Stimulated activated CD4-positive, alpha-beta T cell treated with anti-CD3 and anti-CD28 coated beads, Interleukin-12 subunit alpha, Interleukin-12 subunit beta, amount 100 ng/mL, for 48 hours (primary cell): ENCODE results near the gene BORCS6.
A peak's percentile ranks its signal among the peaks of the same experiment; 100 is the strongest.

Source experiments
- DNase-seq, 3 donors: peaks; one replicate each; pipeline ENCODE4 v3.0.0-alpha.2; 2020; ENCODE audit warnings: low read depth in 2 of 3, low spot score in 1 of 3

Gene BORCS6

DNA sequence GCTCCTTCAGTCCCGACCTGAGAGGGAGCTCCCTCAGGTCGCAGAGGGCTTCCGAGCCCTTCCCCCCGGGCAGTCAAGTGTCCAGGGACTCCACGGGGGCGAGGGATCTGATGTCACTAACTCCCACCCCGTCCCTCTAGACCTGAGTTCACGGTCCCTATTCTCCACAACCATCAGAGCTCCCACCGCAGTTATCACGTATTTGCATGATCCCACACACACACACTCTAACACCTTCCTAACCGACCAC is 34.1 kb downstream of the BORCS6 start:
- no peak for DNase-seq

DNA sequence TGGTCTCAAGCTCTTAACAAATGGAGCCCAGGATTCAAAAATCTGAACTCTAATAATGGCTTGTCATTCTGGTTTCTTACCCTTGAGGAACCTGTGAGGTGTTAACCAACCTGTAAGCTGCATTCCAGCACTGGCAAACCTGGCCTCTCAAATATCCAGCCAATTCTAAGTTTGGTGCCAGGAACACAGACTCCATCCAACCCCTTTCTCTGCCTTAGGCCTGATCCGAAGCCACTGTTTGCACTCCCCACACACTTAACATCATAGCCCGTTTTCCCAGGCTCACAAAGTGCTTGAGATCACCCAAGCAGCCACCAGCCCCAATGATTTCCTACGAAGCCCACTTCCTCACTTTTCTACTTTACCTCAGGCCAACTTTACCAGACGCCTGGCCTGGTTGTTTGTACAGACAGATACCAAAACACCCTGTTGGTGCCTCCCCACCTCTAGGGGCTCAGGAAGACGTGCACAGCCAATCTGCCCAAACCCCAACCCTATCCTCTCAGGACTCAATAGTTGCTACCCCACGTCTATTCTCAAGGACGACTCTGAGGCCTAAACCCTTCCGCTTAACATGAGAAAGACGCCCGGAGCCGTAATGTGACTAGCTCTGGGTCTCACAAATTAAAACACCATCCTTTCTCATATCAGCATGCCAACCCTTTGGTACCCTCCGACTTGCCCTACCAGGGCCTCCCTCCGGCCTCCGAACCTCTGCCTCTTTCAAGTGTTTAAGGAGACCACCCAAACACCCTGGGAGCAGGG is 34.6 kb downstream of the BORCS6 start:
- no peak for DNase-seq

DNA sequence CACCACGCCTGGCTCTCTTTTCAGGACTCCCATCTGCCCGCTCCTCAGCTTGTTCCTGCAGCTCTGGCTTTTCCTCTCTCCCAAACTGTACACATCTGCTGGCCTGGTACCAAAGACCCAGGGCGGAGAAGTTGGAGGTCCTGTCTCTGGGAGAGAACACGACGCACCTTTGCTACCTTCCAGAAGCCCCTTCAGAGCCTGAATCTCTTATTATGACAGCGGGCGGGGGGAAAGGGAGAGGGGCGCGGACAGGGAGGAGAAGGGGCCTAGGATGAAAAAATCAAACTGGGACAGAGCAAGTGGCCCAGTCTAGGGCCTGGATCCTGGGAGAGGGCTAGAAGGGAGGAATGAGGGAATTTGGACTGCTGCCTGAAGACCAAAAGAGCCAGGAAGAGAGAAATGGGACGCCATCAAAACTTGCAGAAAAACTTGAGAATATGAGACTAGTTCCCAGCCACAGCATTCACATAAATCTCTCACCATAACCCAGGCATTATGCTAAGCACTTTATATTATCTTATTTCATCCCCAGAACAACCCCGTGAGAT is 35.3 kb downstream of the BORCS6 start:
- DNase-seq = no peak

DNA sequence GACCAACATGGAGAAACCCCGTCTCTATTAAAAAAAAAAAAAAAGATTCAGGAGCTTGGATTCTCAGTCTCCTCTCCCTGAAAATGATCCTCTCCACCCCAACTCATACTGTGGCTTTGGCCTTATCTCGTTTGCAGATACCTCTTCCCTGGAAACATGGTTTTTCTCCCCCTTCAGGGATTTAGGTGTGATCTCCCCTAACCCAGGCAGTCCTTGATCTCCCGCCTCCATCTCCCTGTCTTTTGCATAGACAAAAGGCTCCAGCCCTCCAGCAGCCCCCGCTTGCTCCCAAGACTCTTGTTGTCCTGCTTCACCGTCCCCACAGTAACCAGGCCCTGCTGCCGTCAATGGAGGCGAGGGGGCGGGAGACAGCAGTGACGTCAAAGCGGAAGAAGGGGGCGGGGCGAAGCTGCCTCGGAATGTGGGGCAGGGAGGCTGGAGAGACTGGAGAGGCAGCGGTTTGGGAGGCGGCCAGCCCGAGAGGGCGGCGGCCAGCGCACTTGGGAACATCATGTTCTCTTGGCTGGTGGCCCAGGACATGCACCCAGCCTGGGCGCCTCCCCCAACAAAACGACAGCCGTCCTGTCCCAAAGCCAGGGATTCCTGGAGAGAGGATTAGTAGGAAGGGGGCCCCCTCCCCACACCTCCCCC is 35.9 kb downstream of the BORCS6 start:
- DNase-seq = peak; percentile 85 to 91 (median 89)

DNA sequence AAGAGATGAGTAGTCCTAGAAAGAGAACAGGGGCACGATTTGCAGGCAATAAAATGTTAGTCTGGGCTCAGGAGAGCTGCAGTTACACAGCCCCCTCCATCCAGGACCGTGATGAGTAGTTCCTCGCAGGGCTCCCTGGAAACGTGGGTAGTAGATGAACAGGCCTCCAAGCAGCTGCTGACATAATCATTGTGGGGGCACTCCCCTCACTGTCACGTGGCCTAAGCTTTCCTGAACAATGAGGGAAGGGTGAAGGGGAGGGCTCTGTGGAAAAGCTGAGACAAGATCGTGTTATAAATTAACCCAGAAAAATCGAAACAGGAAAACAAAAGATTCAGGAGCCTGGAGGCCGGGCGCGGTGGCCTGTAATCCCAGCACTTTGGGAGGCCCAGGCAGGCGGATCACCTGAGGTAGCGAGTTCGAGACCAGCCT is 36.4 kb downstream of the BORCS6 start:
- peak in 1 of 3 donors; percentile 56 for DNase-seq

DNA sequence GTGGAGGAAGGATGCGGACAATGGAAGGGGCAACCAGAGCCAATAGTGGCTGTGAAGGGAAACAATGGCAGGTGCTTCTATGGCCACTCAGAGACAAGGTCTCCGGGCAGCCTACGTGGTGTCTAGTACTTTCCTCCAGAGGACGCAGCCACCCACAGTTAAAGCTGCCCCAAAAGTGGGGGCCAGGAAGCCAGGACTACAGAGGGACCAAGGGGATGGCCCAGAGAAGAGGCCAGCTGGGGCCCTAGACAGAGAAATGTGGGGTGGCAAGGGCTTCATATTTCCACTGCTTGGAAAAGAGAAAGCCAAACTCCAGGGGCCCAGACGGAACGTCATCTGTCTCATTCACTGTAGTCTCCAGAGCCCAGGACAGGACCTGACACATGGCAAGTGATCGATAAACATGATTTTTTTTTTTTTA is 36.9 kb downstream of the BORCS6 start:
- no peak for DNase-seq

DNA sequence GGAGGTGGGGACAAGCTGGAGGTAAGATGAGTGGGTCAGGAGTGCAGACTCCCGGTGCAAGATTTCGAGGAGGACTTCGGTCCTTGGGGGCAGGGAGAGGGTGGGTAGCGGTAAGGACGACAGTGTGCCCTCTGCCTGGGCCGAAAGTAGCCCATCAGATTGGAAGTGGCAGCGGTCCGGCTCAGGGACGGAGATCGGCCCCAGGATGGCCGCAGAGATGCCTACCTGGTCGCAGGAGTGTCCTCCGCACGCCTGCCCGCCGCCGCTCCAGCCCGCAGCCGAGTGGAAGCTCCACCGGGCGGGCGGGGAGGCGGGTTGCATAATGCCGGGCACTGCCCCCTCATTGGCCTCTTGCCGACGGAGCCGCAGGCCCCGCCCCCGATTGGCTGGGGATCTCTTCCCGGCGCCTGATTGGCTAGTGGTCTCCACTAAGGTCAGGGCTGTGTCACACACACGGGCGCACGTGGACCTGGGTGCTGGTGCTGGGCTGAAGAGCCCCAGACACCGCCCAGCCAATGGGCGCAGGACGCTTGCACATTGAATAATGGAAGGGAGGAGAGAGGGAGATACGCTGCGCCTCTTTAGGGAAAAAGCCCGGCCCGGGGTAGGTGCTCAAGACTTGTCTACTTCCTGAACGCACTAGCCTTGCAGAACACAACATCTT is 37.7 kb downstream of the BORCS6 start, which contains the start of gene PER1:
Gene PER1, minus strand, starts transcription at position 293 of the 664 bp plus-strand sequence. CDS start 1,698 bp downstream, outside the sequence.
- DNase-seq = peak; percentile 85 to 91 (median 86)

DNA sequence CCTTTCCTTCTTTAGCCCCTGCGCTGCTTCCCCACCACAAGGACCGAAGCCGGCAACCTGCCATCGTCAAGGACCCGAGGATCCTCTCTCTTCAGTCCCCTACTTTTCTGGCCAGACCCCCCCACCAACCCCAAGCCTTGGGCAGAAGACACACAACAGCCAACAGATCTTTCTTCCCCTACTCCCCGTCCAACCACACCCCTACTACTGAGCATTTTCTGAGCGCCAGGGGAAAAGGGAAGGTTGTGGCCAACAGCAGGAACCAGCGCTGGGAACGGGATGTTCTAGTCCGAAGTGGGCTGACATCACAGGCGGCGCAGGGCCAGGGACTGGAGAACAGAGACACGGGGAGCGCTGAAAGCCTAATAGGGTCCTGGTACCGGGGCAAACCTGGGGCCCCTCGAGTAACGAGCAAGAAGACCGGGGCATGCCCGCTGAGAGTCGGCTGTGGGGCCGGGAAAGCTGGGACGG is 38.3 kb downstream of the BORCS6 start:
- no peak for DNase-seq

DNA sequence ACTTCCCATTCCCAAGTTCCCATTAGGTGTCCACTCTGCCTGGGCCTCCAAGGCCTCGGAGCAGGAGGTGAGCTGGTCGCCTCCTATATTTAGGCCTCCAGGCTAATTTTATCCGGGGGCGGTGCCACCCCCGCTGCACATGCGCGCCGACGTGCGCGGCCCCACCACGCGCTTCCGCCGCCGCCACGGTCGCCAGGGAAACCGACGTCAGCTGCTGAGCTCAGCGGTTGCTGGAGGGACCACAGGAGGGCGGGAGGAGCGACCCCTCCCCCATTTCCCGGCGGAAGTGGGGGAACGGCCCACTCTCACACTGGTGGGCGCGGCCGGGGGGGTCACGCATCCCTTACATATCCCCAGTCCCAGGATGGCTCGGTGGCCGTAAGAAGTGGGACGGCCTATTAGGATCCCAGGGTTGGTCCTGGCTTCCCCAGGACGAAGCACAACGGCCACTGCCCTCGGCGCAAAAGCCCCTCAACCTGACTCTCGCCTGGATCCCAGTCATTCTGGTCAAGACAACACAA is 38.8 kb downstream of the BORCS6 start:
- DNase-seq = peak; percentile 66 to 85 (median 76)

DNA sequence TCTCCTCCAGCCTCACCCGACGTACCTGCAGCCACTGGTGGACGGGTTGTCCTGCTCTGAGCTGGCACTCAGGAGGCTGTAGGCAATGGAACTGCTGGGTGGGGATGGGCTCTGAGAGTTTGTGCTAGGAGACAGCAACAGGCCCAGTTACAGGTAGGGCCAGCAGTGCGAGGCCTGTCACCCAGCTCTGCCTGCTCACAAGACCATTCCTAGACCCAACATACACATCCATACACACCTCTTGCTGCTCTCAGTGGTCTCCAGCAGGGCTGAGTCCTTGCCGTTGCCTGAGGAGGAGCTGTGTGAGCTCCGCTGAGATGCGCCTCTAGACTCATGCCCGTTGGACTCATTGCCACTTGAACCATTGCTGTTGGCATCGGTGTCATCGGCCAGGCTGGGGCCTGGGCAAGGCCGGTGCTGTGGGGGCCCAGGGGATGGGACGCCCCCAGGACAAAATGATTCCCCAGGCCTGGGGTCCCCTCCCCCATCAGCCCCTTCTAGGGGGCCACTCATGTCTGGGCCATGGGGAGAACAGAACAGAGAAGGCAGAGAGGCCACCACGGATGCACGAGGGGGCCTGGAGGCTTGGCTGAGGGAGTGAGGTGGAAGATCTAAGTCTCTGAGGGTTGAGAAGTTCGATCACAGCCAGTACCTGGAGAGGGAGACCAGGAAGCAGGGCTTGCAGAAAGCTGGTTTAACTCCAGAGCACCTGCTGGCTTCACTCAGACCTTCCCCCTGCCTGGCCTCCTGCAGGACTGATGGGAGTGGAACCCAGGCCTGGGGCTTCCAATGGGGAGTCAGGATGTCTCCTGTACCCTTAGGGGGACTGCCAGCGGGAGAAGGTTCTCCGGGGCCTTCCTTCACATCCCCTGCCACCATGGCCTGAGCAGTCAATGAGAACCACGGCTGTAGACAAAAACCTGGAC is 39.5 kb downstream of the BORCS6 start:
- no peak for DNase-seq

DNA sequence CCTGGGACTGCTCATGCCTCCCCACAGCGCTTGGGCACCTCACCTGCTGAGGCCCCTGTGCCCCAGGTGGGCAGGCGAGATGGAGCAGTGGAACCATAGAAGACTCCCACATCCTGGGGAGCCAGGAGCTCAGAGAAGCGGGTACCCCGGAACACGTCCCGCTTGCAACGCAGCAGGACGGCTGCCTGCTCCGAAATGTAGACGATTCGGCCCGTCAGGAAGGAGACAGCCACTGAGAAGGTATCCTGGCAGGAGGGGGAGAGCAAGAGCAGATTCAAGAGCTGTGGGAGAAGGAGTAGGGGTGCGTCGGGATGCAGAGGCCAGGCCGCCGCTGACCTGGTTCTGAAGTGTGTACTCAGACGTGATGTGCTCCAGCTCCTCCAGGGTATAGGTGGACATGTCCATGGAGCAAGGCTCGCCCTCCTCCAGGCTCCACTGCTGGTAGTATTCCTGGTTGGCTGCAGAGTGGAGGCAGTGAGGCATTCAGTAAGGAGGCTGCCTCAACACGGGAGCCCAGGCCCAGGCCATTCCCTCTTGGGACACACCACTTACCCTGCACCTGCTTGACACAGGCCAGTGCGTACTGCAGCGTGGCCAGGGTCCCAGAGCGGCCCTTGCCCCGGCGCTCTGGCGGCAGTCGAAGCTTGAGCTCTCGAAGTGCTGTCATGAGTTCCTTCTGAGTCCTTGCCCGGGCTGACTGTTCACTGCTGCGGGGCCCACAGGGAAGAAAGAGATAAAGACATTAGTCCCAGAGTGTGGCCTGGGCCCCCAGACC is 40.4 kb downstream of the BORCS6 start:
- DNase-seq = no peak

DNA sequence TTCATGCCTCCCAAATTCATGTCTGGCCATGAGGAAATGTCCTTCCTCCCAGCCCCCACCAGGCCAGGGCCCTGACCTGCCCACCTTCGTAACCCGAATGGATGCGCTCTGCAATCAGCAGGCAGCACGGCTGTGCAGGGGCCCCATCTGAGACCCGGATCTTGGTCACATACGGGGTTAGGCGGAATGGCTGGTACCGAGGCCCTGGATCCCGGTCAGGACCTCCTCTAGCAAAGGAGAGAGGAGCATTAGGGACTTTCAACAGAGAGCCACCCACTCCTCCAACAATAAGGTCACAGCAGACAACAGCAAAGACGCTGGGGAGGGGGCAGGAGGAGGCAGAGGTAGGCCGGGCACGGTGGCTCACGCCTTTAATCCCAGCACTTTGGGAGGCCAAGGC is 41.4 kb downstream of the BORCS6 start:
- DNase-seq = no peak

DNA sequence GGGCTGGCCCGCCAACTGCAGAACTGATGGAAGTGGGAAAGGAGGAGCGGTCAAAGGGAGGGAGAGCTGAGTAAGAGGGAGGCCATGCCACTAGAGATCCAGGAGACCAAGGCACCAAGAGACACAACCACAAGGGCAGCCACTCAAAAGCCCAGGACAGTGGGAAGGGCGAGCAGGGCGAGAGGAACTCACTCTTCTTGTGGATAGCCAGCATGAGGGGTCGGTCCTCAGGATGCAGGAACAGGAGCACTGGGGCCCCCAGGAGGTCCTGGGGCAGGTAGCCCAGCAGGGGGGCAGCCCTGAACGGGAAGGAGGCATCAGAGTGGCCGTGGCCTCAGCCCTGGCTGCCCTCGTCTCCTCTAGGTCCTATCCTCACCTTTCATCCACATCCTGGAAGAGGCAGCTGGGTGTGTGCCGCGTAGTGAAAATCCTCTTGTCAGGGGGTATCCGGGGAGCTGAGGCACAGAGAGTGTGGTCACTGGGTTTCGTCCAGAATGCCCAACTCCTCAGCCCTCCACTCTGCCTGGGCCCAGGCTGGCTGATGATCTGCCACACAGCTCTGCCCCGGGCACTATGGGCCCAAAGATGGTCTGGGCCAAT is 42.1 kb downstream of the BORCS6 start:
- no peak for DNase-seq

DNA sequence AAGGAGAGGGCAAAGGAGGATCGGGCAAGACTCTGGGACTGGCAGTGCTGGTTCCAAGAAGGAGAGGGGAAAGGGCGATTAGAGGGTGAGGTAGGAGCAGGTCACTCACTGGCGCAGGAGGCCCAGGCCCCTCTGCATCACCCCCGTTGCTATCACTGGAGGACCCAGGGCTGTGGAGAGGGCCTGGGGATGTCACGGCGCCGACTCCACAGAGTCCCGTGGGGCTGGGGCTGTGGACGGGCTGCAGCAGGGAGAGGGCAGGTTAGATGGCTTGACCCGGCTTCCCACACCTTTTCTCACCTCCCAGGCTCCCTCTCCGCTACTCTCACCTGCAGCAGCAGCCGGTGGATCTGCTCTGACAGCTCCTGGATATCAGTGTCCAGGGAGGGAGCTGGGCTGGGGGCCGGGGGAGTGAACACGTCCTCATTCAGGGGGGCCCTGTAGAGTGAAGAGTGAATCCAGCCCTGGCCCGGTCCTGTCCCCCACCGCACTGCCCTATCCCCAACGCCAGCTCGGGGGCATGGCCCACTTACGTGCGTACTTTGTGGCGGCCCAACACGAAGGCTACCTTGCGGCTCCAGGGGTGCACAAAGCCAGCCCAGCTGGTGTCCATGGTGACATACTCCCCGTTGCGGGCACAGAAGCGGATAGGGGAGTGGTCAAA is 42.7 kb downstream of the BORCS6 start:
- no peak for DNase-seq

DNA sequence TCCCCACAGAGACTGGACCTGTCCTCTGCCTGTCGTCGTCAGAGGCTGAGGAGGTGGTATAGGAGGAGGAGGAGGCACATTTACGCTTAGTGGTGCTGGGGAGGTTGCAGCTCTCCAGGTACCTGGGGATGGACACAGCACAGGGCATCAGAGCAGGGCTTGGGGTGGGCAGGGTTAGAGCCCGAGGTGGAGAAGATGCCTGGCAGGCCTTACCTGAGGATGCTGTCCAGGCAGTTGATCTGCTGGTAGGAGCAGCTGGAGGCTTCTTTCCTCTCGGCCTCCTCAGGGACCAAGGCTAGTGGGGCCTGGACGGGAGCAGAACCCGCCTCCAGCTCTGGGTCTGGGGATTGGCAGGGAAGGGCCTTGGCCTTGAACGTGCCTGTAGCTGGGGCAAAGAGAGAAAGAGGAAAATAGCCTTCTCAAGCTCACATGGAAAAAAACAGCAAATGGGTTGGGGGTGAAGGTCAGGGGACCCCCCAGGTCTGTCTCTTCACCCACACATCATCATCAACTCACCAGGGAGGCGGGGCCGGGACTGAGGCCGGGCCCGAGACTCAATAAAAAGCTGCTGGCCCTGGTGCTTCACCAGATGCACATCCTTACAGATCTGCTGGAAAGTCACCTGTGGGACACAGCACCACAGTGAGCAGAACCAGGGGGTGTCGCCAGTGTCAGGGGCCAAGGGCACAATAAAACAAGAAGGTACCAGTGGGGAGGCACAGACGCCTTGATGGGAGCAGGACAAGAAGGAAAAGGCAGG is 43.4 kb downstream of the BORCS6 start:
- DNase-seq = no peak

DNA sequence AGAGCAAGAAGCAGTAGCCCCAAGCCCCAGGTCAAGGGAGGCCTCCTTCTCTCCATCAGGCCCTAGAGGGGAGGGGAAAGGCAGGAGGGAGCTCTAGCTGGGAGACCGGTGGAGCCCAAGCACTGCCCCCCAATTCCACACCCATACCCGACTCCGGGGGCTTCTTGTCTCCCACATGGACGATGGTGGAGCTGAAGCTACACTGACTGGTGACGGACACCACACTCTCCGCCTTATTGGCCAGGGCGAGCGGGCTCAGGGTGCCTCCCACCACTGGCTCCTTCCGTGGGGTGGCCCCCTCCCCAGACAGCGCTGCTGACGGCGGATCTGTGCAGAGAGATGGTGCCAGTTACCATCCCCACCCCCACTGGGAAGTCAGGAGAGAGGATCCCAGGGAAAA is 44.2 kb downstream of the BORCS6 start:
- no peak for DNase-seq

DNA sequence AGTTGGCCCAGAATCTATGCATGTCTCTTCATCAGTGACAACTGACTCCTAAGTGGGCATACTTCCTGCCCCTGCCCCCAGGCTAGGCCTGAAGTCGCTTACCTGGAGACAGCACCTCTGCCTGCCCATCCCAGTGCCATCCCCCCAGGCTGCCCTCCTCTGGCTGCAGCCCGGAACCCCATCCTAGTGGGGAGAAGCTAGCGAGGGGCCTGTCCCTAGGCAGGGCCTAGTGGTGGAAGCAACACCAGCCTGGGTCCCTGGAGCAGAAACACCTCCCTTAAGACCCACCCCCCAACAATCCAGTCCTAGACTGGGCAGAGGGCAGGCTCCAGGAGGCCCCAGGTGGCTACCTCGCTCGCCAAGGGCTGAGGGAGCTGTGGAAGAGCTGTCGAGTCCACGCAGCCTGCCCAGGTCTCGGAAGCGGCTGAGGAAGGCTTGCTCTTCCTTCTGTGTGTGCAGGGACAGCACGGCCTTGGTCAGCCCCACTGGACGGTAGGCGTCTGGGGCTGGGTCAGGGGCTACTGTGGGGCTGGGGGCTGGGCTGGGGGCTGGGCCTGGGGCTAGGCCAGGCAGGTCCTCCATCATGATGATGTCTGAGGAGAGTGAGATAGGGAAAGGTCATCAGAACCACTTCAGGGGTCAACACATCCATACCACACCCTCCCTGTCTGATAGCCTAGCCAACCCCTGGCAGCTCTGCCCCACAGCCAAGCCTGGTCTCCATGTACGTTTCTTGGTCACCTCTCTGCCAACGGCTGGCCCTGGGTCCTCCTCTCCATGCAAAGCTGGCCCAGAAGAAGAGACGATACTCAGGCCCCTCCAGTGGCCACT is 45.4 kb downstream of the BORCS6 start:
- DNase-seq = no peak
